ENCODE data around the gene SMARCC2. TPM values are rescaled to one million over a fixed set of nuclear protein-coding genes. Genes with fewer than 3 reads are reported as not detected.

Gene SMARCC2
- total and polyA plus RNA-seq, 2 of the 13 experiments (the other 11 are each of a cell fraction or from before 2014, with no cell fraction given) = 21.3 to 24.1 TPM

DNA sequence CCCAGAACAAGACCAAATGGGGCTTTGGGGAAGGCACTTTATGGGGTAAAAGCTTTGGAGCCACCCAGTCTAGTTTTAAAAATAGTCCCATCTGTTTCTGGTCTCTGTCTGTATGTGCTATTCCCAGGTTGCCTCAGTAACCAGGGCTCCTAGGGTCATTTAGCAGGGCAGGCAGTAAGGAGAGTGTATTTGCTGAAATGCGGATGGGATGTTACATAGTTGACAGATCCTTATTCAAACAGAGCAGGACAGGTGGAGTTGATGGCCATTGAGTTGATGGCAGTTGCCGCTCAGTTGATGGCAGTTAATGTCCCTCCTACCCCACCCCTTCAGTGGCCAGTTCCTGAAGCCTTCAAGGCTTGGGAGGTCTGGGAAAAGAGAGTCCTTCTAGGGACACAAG lies 66.6 kb downstream of the SMARCC2 start (continued):
- TF ChIP-seq PCBP2 (optimal IDR thresholded peaks at IDR 0.05; ENCODE audit: low read depth, low read length, poor library complexity, severe bottlenecking) (no peak), SOX13 (IDR thresholded peaks at IDR 0.05) (no peak), SOX13 (CRISPR knock-in tag; conservative IDR thresholded peaks at IDR 0.05 in 1 of 2, IDR thresholded peaks at IDR 0.05 in 1 of 2) (no peak), HDAC2 (CRISPR knock-in tag; IDR thresholded peaks at IDR 0.05) (0 out of 2 replicates have a peak, but pooled peaks have one; percentile 19), FOXA1 (IDR thresholded peaks at IDR 0.05) (no peak), FOXA1 (CRISPR knock-in tag; IDR thresholded peaks at IDR 0.05) (peak; percentile 55; the same call in 1 of the 2 replicates), MIER2 (CRISPR knock-in tag; IDR thresholded peaks at IDR 0.05) (no peak), PRDM15 (CRISPR knock-in tag; IDR thresholded peaks at IDR 0.05) (peak; percentile 72; the same call in 1 of the 2 replicates), NFIB (CRISPR knock-in tag; IDR thresholded peaks at IDR 0.05; ENCODE audit: borderline replicate concordance) (no peak), PLSCR1 (CRISPR knock-in tag; IDR thresholded peaks at IDR 0.05; ENCODE audit: borderline replicate concordance) (no peak), ATF2 (CRISPR knock-in tag; IDR thresholded peaks at IDR 0.05) (no peak), ZNF382 (CRISPR knock-in tag; IDR thresholded peaks at IDR 0.05; ENCODE audit: borderline replicate concordance) (no peak), ZSCAN25 (CRISPR knock-in tag; IDR thresholded peaks at IDR 0.05) (0 out of 2 replicates have a peak, but pooled peaks have one; percentile 22), IRF1 (CRISPR knock-in tag; IDR thresholded peaks at IDR 0.05; ENCODE audit: low read depth) (no peak), HOXA3 (CRISPR knock-in tag; IDR thresholded peaks at IDR 0.05) (0 out of 2 replicates have a peak, but pooled peaks have one; percentile 19), MTF1 (CRISPR knock-in tag; IDR thresholded peaks at IDR 0.05) (no peak), ZFP1 (CRISPR knock-in tag; IDR thresholded peaks at IDR 0.05) (no peak), ZSCAN29 (CRISPR knock-in tag; conservative IDR thresholded peaks at IDR 0.05) (no peak), ZIK1 (CRISPR knock-in tag; IDR thresholded peaks at IDR 0.05; ENCODE audit: borderline replicate concordance, low read depth) (no peak), ZNF619 (CRISPR knock-in tag; IDR thresholded peaks at IDR 0.05) (no peak), RBFOX2 (IDR thresholded peaks at IDR 0.05; ENCODE audit: low read depth, low read length) (0 out of 2 replicates have a peak, but pooled peaks have one; percentile 30)
- TF ChIP-seq, protein P1, sequence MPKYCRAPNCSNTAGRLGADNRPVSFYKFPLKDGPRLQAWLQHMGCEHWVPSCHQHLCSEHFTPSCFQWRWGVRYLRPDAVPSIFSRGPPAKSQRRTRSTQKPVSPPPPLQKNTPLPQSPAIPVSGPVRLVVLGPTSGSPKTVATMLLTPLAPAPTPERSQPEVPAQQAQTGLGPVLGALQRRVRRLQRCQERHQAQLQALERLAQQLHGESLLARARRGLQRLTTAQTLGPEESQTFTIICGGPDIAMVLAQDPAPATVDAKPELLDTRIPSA (CRISPR knock-in tag; IDR thresholded peaks at IDR 0.05; ENCODE audit: borderline replicate concordance) = no peak
- TF ChIP-seq, protein P2, sequence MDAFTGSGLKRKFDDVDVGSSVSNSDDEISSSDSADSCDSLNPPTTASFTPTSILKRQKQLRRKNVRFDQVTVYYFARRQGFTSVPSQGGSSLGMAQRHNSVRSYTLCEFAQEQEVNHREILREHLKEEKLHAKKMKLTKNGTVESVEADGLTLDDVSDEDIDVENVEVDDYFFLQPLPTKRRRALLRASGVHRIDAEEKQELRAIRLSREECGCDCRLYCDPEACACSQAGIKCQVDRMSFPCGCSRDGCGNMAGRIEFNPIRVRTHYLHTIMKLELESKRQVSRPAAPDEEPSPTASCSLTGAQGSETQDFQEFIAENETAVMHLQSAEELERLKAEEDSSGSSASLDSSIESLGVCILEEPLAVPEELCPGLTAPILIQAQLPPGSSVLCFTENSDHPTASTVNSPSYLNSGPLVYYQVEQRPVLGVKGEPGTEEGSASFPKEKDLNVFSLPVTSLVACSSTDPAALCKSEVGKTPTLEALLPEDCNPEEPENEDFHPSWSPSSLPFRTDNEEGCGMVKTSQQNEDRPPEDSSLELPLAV (CRISPR knock-in tag; conservative IDR thresholded peaks at IDR 0.05; ENCODE audit: low read depth) = no peak
